Sciatic nerve (tissue), 2 donors: Measurements from ENCODE around the gene ZKSCAN1. TPM values are rescaled to one million over a fixed set of nuclear protein-coding genes. Genes with fewer than 3 reads are reported as not detected.
A peak's percentile ranks its signal among the peaks of the same experiment; 100 is the strongest.

Source experiments
- ATAC-seq: fragments of 200-7000 bp; cut with Tn5 transposase; one replicate; pipeline ENCODE4 v1.9.1; 2020; ENCODE audit warnings: mild to moderate bottlenecking, moderate library complexity
- DNase-seq: peaks from one replicate; pipeline ENCODE4 v3.0.0-alpha.2; 2020; ENCODE audit warnings: low spot score
- intact Hi-C: fragments of 100-400 bp; cut with DNase I; formaldehyde crosslinking; loops from one replicate; pipeline ENCODE4 v1.14.2; 2022
- total RNA-seq: library from RNA; stranded (reverse); fragmentation: NEBNext Ultra II Directional; extraction: Animal tissue kit (Norgen Biotek cat#: 25700); gene quantifications from one replicate; pipeline ENCODE4 v1.2.1, GENCODE V29; 2021
- donor health status: DM: no; HTN: no; CAD: no.
- donor health status: DM: no; HTN: no; CAD: no.

ZKSCAN1 gene
- total RNA-seq, 1 donor from 2014 or later = 96.9 TPM

GRCh38 chr7:100024020-100024619 lies 8.7 kb downstream of the ZKSCAN1 start:
- intact Hi-C loops = no loop called here
- ATAC-seq = no peak
- no peak for DNase-seq

- no peak for ATAC-seq
Observed at GRCh38 chr7:100027197-100027596, 11.8 kb downstream of the ZKSCAN1 start.

GRCh38 chr7:100029596-100029995 lies 14.2 kb downstream of the ZKSCAN1 start:
- ATAC-seq = no peak
- intact Hi-C loops = no loop called here
- DNase-seq = no peak

More at GRCh38 chr7:100027197-100027596, 11.8 kb downstream of the ZKSCAN1 start:
- no peak for DNase-seq
- intact Hi-C loops = no loop called here

- intact Hi-C loops = no loop called here
- ATAC-seq = no peak
- DNase-seq = no peak
Observed at GRCh38 chr7:100033526-100033925, 18.1 kb downstream of the ZKSCAN1 start.

GRCh38 chr7:100034871-100035510 lies 19.6 kb downstream of the ZKSCAN1 start:
- ATAC-seq = no peak

GRCh38 chr7:100035876-100036275 lies 20.5 kb downstream of the ZKSCAN1 start:
- DNase-seq (no peak), ATAC-seq (no peak)
- intact Hi-C loops = no loop called here

More at GRCh38 chr7:100034871-100035510, 19.6 kb downstream of the ZKSCAN1 start:
- no peak for DNase-seq
- intact Hi-C loops = no loop called here

- no peak for DNase-seq
- intact Hi-C loops = no loop called here
- no peak for ATAC-seq
Observed at GRCh38 chr7:100038326-100038725, 22.9 kb downstream of the ZKSCAN1 start.

- intact Hi-C loops = no loop called here
- DNase-seq = no peak
- ATAC-seq = no peak
Observed at GRCh38 chr7:100040575-100040974, 25.2 kb downstream of the ZKSCAN1 start.

- no peak for ATAC-seq
- intact Hi-C loops = no loop called here
Observed at GRCh38 chr7:100044718-100045117, 29.3 kb downstream of the ZKSCAN1 start.

GRCh38 chr7:100048680-100049079 lies 33.3 kb downstream of the ZKSCAN1 start:
- DNase-seq (no peak), ATAC-seq (no peak)
- intact Hi-C loops = no loop called here

More at GRCh38 chr7:100044718-100045117, 29.3 kb downstream of the ZKSCAN1 start:
- DNase-seq = no peak

GRCh38 chr7:100049441-100050291 lies 34.3 kb downstream of the ZKSCAN1 start, which contains the start of gene ZSCAN21:
ZSCAN21 (plus strand) TSS chr7:100049774; CDS start chr7:100057007, 7,233 bp downstream.
- DNase-seq (peak; percentile 94), ATAC-seq (peak; percentile 99)
- intact Hi-C loops = no loop called here

GRCh38 chr7:100051611-100052010 lies 36.2 kb downstream of the ZKSCAN1 start:
- intact Hi-C loops = no loop called here
- no peak for ATAC-seq
- no peak for DNase-seq

GRCh38 chr7:100053215-100053614 lies 37.8 kb downstream of the ZKSCAN1 start:
- peak; percentile 23 for ATAC-seq
- intact Hi-C loops = no loop called here
- DNase-seq = no peak

- intact Hi-C loops = no loop called here
- DNase-seq = no peak
- ATAC-seq = no peak
Observed at GRCh38 chr7:100057006-100057405, 41.6 kb downstream of the ZKSCAN1 start.

GRCh38 chr7:100059251-100059739 lies 43.9 kb downstream of the ZKSCAN1 start:
- intact Hi-C loops = no loop called here
- ATAC-seq = no peak

GRCh38 chr7:100061518-100062193 lies 46.3 kb downstream of the ZKSCAN1 start:
- intact Hi-C loops = no loop called here
- ATAC-seq (no peak), DNase-seq (no peak)

More at GRCh38 chr7:100059251-100059739, 43.9 kb downstream of the ZKSCAN1 start:
- DNase-seq = no peak

GRCh38 chr7:100063376-100063775 lies 48.0 kb downstream of the ZKSCAN1 start:
- ATAC-seq (no peak), DNase-seq (no peak)
- intact Hi-C loops = no loop called here

- no peak for ATAC-seq
- intact Hi-C loops = no loop called here
- DNase-seq = no peak
Observed at GRCh38 chr7:100064162-100064561, 48.8 kb downstream of the ZKSCAN1 start.
